ENCODE results near the gene LETM1.

GRCh38 chr4:1773754-1774153 lies 82.2 kb downstream of the LETM1 start:
- TF ChIP-seq CTCF (IDR thresholded peaks at IDR 0.05) (no peak), POLR2AphosphoS5 (IDR thresholded peaks at IDR 0.05) (no peak), POLR2A (IDR thresholded peaks at IDR 0.05) (no peak), EP300 (IDR thresholded peaks at IDR 0.05) (no peak)

All from upper lobe of left lung (tissue), 4 donors.